HG03103 (cell line): Measurements from ENCODE around the gene GHRH.

Experiments
- ATAC-seq: cut with Tn5 transposase; IDR thresholded peaks from one replicate; pipeline ENCODE4 v1.9.1; 2021; ENCODE audit warnings: low read depth; ENCODE audit not compliant: unreplicated experiment

Gene GHRH

GRCh38 chr20:37240337-37241067, 21.1 kb downstream of the GHRH start:
- no peak for ATAC-seq

- no peak for ATAC-seq
Measured at GRCh38 chr20:37238935-37239451, 22.6 kb downstream of the GHRH start.

GRCh38 chr20:37238426-37238825, 23.2 kb downstream of the GHRH start:
- no peak for ATAC-seq

GRCh38 chr20:37237656-37238055, 24.0 kb downstream of the GHRH start:
- no peak for ATAC-seq

GRCh38 chr20:37236462-37236861, 25.2 kb downstream of the GHRH start:
- ATAC-seq = no peak

GRCh38 chr20:37235065-37235464, 26.5 kb downstream of the GHRH start:
- ATAC-seq = no peak

- no peak for ATAC-seq
Measured at GRCh38 chr20:37234254-37234581, 27.4 kb downstream of the GHRH start.

GRCh38 chr20:37233548-37234253, 27.9 kb downstream of the GHRH start:
- no peak for ATAC-seq

GRCh38 chr20:37231947-37232630, 29.5 kb downstream of the GHRH start:
- ATAC-seq = no peak

- no peak for ATAC-seq
Measured at GRCh38 chr20:37230200-37230599, 31.4 kb downstream of the GHRH start.

- no peak for ATAC-seq
Measured at GRCh38 chr20:37229357-37229756, 32.3 kb downstream of the GHRH start.

GRCh38 chr20:37228656-37229055, 33.0 kb downstream of the GHRH start:
- ATAC-seq = no peak

- no peak for ATAC-seq
Measured at GRCh38 chr20:37228082-37228481, 33.5 kb downstream of the GHRH start.

- no peak for ATAC-seq
Measured at GRCh38 chr20:37226889-37227288, 34.7 kb downstream of the GHRH start.

GRCh38 chr20:37225146-37225545, 36.5 kb downstream of the GHRH start:
- ATAC-seq = no peak

- ATAC-seq = no peak
Measured at GRCh38 chr20:37223053-37223452, 38.6 kb downstream of the GHRH start.

- ATAC-seq = no peak
Measured at GRCh38 chr20:37222086-37222485, 39.5 kb downstream of the GHRH start.

- no peak for ATAC-seq
Measured at GRCh38 chr20:37220731-37221130, 40.9 kb downstream of the GHRH start.

GRCh38 chr20:37219751-37220668, 41.6 kb downstream of the GHRH start:
- ATAC-seq = no peak

GRCh38 chr20:37218976-37219375, 42.6 kb downstream of the GHRH start:
- ATAC-seq = no peak
